Lower lobe of right lung (tissue), 2 donors: ENCODE data around the gene DPP4. TPM values are rescaled to one million over a fixed set of nuclear protein-coding genes. Genes with fewer than 3 reads are reported as not detected.

Experiments used
- ATAC-seq, 2 donors: fragments of 200-7000 bp; cut with Tn5 transposase; one replicate each; pipeline ENCODE4 v1.9.1; 2020 to 2022; ENCODE audit warnings: mild to moderate bottlenecking in 2 of 2, moderate library complexity in 2 of 2
- DNase-seq: peaks from one replicate; pipeline ENCODE4 v3.0.0-alpha.2; 2020
- H3K27ac ChIP-seq: fragments of 200-600 bp; one replicate; pipeline ENCODE4 v1.8.0; 2022
- H3K27me3 ChIP-seq: fragments of 200-600 bp; one replicate; pipeline ENCODE4 v1.8.0; 2022; ENCODE audit warnings: low read depth
- H3K36me3 ChIP-seq: fragments of 200-600 bp; one replicate; pipeline ENCODE4 v1.8.0; 2022; ENCODE audit warnings: mild to moderate bottlenecking
- H3K4me1 ChIP-seq: fragments of 200-600 bp; one replicate; pipeline ENCODE4 v1.8.0; 2022
- H3K4me3 ChIP-seq: fragments of 200-600 bp; one replicate; pipeline ENCODE4 v1.8.0; 2022; ENCODE audit warnings: mild to moderate bottlenecking
- H3K9me3 ChIP-seq: fragments of 200-600 bp; one replicate; pipeline ENCODE4 v1.8.0; 2022
- intact Hi-C: fragments of 100-400 bp; cut with DNase I; formaldehyde crosslinking; loops from one replicate; pipeline ENCODE4 v1.11.0; 2022
- total RNA-seq: library from RNA; stranded (reverse); fragmentation: NEBNext Ultra II Directional; extraction: Animal tissue kit (Norgen Biotek cat#: 25700); gene quantifications from one replicate; pipeline ENCODE4 v1.2.1, GENCODE V29; 2021
- TF ChIP-seq, protein P1 (sequence below): fragments of 200-600 bp; IDR thresholded peaks from one replicate; pipeline ENCODE4 v1.8.0; 2022; ENCODE audit warnings: antibody characterized with exemption, mild to moderate bottlenecking
- donor health status: DM: no; HTN: yes; CAD: no; lungs with severe emphysema.

DPP4 gene
- total RNA-seq, 1 donor from 2014 or later: 24.5 TPM

DNA sequence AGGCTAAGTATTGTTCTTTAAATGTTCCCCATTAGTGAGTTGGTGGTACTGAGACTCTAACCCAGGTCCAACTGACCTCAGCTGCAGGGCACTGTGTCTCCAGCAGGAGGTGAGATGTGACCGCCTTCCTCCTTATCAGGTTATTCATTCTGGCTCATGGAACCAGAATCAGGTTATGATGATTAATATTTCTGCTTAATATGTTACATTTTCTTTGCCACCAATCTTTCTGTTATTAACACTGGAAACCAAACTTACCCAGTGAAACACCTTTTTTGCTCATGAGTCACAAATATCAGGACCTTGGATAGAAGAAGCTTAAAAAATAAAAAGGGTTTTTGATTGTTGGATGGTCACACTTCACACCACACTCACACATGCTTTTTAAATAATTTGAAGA, 85.4 kb downstream of the DPP4 start:
- DNase-seq (no peak), ATAC-seq (no peak)
- Histone ChIP-seq H3K27me3 (no peaks in the 10 kb centered on the region), H3K27ac (no peak overlapping the region), H3K4me1 (no peaks in the 10 kb centered on the region), H3K36me3 (no peaks in the 10 kb centered on the region), H3K4me3 (no peak overlapping the region), H3K9me3 (no peaks in the 10 kb centered on the region)
- TF ChIP-seq, protein P1, sequence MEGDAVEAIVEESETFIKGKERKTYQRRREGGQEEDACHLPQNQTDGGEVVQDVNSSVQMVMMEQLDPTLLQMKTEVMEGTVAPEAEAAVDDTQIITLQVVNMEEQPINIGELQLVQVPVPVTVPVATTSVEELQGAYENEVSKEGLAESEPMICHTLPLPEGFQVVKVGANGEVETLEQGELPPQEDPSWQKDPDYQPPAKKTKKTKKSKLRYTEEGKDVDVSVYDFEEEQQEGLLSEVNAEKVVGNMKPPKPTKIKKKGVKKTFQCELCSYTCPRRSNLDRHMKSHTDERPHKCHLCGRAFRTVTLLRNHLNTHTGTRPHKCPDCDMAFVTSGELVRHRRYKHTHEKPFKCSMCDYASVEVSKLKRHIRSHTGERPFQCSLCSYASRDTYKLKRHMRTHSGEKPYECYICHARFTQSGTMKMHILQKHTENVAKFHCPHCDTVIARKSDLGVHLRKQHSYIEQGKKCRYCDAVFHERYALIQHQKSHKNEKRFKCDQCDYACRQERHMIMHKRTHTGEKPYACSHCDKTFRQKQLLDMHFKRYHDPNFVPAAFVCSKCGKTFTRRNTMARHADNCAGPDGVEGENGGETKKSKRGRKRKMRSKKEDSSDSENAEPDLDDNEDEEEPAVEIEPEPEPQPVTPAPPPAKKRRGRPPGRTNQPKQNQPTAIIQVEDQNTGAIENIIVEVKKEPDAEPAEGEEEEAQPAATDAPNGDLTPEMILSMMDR: no peak
- intact Hi-C loops: no loop called here

DNA sequence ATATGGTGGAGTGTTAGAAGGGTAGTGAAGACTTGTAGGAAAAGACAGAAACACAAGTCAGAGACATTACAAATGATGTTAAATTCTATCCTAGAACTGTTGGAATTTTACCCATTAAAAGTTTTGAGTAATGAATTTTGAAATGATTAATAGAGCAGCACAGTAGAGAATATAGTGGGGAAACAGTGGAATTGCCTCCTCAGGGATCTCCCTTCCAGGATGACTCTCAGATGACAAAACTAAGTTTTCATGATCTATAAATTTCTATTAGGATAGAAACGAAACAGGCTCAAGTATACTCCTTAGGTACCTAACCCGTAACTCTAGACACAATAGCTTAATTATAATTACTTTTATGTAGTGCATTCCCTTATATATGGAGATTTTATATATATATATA, 86.7 kb downstream of the DPP4 start:
- DNase-seq (no peak), ATAC-seq (no peak)
- Histone ChIP-seq H3K27ac (no peak overlapping the region), H3K27me3 (no peaks in the 10 kb centered on the region), H3K9me3 (no peaks in the 10 kb centered on the region), H3K4me1 (no peaks in the 10 kb centered on the region), H3K36me3 (no peaks in the 10 kb centered on the region), H3K4me3 (no peak overlapping the region)
- intact Hi-C loops: no loop called here
- TF ChIP-seq, protein P1: no peak

DNA sequence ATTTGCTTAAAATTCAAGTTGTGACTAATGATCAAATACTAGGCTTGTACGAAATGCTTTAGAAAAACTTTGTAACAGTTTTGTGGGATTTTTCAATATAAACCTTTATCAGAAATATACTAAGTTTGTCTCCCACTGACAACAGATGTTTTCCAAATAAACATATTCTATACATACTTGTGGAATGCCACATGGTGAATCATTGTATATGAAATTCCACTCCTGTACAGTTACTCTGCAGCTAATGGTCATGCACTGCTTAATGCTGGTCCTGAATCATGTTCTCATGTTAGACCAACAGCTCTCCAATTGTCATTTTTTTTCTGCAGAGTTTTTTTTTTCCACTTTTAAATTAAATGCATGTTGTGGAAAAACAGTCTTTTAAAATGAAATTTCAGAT, 90.1 kb downstream of the DPP4 start:
- ATAC-seq: no peak
- Histone ChIP-seq H3K27me3 (no peaks in the 10 kb centered on the region), H3K27ac (no peak overlapping the region), H3K4me3 (no peak overlapping the region), H3K36me3 (no peaks in the 10 kb centered on the region), H3K4me1 (no peaks in the 10 kb centered on the region), H3K9me3 (no peaks in the 10 kb centered on the region)
- intact Hi-C loops: no loop called here
- TF ChIP-seq, protein P1: no peak
- DNase-seq: no peak

DNA sequence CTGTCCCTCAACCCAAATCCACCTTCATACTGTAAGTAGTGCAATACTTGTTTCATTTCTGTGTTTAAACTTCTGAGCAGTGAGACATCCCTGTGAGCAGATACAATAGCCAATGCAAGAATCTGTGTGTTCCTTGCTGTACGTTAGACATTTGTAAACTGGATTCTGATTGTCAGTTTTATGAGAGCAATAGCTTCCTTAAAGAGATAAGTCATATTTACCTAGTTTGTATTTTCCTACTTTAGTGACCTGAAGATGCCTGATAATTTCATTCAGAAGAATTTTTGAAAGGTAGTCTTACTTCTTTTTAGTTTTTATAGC, 90.7 kb downstream of the DPP4 start:
- Histone ChIP-seq H3K4me3 (no peak overlapping the region), H3K36me3 (no peaks in the 10 kb centered on the region), H3K4me1 (no peaks in the 10 kb centered on the region), H3K27me3 (no peaks in the 10 kb centered on the region), H3K27ac (no peak overlapping the region), H3K9me3 (no peaks in the 10 kb centered on the region)
- TF ChIP-seq, protein P1: no peak
- DNase-seq (no peak), ATAC-seq (no peak)
- intact Hi-C loops: no loop called here

- ATAC-seq (no peak), DNase-seq (no peak)
- intact Hi-C loops: no loop called here
- Histone ChIP-seq H3K36me3 (no peaks in the 10 kb centered on the region), H3K9me3 (no peaks in the 10 kb centered on the region), H3K4me1 (no peaks in the 10 kb centered on the region), H3K4me3 (no peak overlapping the region), H3K27ac (no peak overlapping the region), H3K27me3 (no peaks in the 10 kb centered on the region)
- TF ChIP-seq, protein P1: no peak
These were observed 91.3 kb downstream of the DPP4 start for GRCh38 chr2:161982548-161983330.
